Left lung (tissue), 10 donors: ENCODE measurements around the gene WDR48. TPM values are rescaled to one million over a fixed set of nuclear protein-coding genes. Genes with fewer than 3 reads are reported as not detected.

Experiments
- ATAC-seq: fragments of 200-7000 bp; cut with Tn5 transposase; one replicate; pipeline ENCODE4 v1.9.1; 2020; ENCODE audit warnings: moderate library complexity
- DNase-seq, 4 donors: peaks; one replicate each; pipeline ENCODE4 v3.0.0-alpha.2; 2013 to 2020
- H3K27ac ChIP-seq, 2 donors: fragments of 200-600 bp; sonication (generic) in 1 of 2; one replicate each; pipeline versions ENCODE4 v1.5.0 to v1.8.0; 2020 to 2021
- H3K27me3 ChIP-seq, 2 donors: fragments of 200-600 bp; sonication (generic) in 1 of 2; one replicate each; pipeline versions ENCODE4 v1.5.0 to v1.8.0; 2020 to 2021
- H3K36me3 ChIP-seq, 2 donors: fragments of 200-600 bp; sonication (generic) in 1 of 2; one replicate each; pipeline versions ENCODE4 v1.5.0 to v1.8.0; 2020 to 2021
- H3K4me1 ChIP-seq, 2 donors: fragments of 200-600 bp; one replicate each; pipeline ENCODE4 v1.8.0; 2021
- H3K4me3 ChIP-seq, 2 donors: fragments of 200-600 bp; sonication (generic) in 1 of 2; one replicate each; pipeline versions ENCODE4 v1.5.0 to v1.8.0; 2020 to 2021; ENCODE audit warnings: mild to moderate bottlenecking in 1 of 2
- H3K9me3 ChIP-seq, 2 donors: fragments of 200-600 bp; sonication (generic) in 1 of 2; one replicate each; pipeline versions ENCODE4 v1.5.0 to v1.8.0; 2020 to 2021
- CTCF ChIP-seq, 2 donors: fragments of 200-600 bp; sonication (generic) in 1 of 2; IDR thresholded peaks; one replicate each; pipeline versions ENCODE4 v1.5.0 to v1.8.0; 2021; ENCODE audit warnings: antibody characterized with exemption in 2 of 2
- intact Hi-C, 2 donors: fragments of 100-400 bp; cut with DNase I; formaldehyde crosslinking; loops; one replicate each; pipeline versions ENCODE4 v1.11.2 to v1.14.2; 2022
- polyA plus RNA-seq, 6 donors: library from polyadenylated mRNA; unstranded; fragments of 120-200 nt; gene quantifications; one replicate each; pipeline ENCODE4 v1.2.1, GENCODE V29; 2013; ENCODE audit not compliant: insufficient read length in 6 of 6
- total RNA-seq, 2 donors: library from RNA; stranded (reverse); fragmentation: NEBNext Ultra II Directional; extraction: Animal tissue kit (Norgen Biotek cat#: 25700); gene quantifications; one replicate each; pipeline ENCODE4 v1.2.1, GENCODE V29; 2021
- donor health status: DM: no; HTN: yes; CAD: no.
- donor health status: DM: no; HTN: no; CAD: no.

Gene WDR48
- total and polyA plus RNA-seq, 8 donors, result 25.1 to 89.8 (median 67.7) TPM

- no peaks in the 10 kb centered on the region for H3K9me3 ChIP-seq
- intact Hi-C loops, result no loop called here
- peaks cover 0 to 65% of the 10 kb centered on the region in 2 donors for H3K36me3 ChIP-seq
Observed at GRCh38 chr3:39086144-39086543, 34.3 kb downstream of the WDR48 start.

GRCh38 chr3:39088456-39088855 is 36.6 kb downstream of the WDR48 start:
- Histone ChIP-seq H3K27me3 (no peaks in the 10 kb centered on the region), H3K9me3 (no peaks in the 10 kb centered on the region), H3K4me3 (no peak overlapping the region), H3K27ac (no peak overlapping the region), H3K4me1 (no peaks in the 10 kb centered on the region), H3K36me3 (peaks cover 0 to 87% of the 10 kb centered on the region in 2 donors)
- intact Hi-C loops, result no loop called here
- no peak for ATAC-seq
- TF ChIP-seq CTCF (IDR thresholded peaks at IDR 0.05), result no peak
- no peak for DNase-seq

More at GRCh38 chr3:39086144-39086543, 34.3 kb downstream of the WDR48 start:
- H3K27me3 ChIP-seq, result no peaks in the 10 kb centered on the region
- DNase-seq, result no peak
- no peaks in the 10 kb centered on the region for H3K4me1 ChIP-seq
- no peak for ATAC-seq
- no peak for TF ChIP-seq CTCF (IDR thresholded peaks at IDR 0.05)
- no peak overlapping the region for H3K4me3 ChIP-seq
- H3K27ac ChIP-seq, result no peak overlapping the region

GRCh38 chr3:39088889-39089288 is 37.1 kb downstream of the WDR48 start:
- ATAC-seq (no peak), DNase-seq (no peak)
- H3K27me3 ChIP-seq, result no peaks in the 10 kb centered on the region
- no peaks in the 10 kb centered on the region for H3K4me1 ChIP-seq
- no peak overlapping the region for H3K27ac ChIP-seq
- H3K4me3 ChIP-seq, result no peak overlapping the region
- no peaks in the 10 kb centered on the region for H3K9me3 ChIP-seq
- intact Hi-C loops, result no loop called here
- peaks cover 0 to 91% of the 10 kb centered on the region in 2 donors for H3K36me3 ChIP-seq
- no peak for TF ChIP-seq CTCF (IDR thresholded peaks at IDR 0.05)

GRCh38 chr3:39090922-39091321 is 39.1 kb downstream of the WDR48 start:
- no peak for ATAC-seq
- TF ChIP-seq CTCF (IDR thresholded peaks at IDR 0.05), result no peak
- H3K27ac ChIP-seq, result no peak overlapping the region
- no peaks in the 10 kb centered on the region for H3K27me3 ChIP-seq
- H3K9me3 ChIP-seq, result no peaks in the 10 kb centered on the region
- DNase-seq, result no peak
- no peaks in the 10 kb centered on the region for H3K4me1 ChIP-seq
- H3K36me3 ChIP-seq, result peaks cover 0 to 95% of the 10 kb centered on the region in 2 donors
- intact Hi-C loops, result no loop called here
- no peak overlapping the region for H3K4me3 ChIP-seq

- Histone ChIP-seq H3K4me3 (no peak overlapping the region), H3K27ac (no peak overlapping the region), H3K27me3 (no peaks in the 10 kb centered on the region), H3K36me3 (peaks cover 3 to 98% of the 10 kb centered on the region in 2 donors), H3K9me3 (no peaks in the 10 kb centered on the region), H3K4me1 (no peaks in the 10 kb centered on the region)
- no peak for TF ChIP-seq CTCF (IDR thresholded peaks at IDR 0.05)
- DNase-seq (no peak), ATAC-seq (no peak)
- intact Hi-C loops, result no loop called here
Observed at GRCh38 chr3:39094851-39095677, 43.2 kb downstream of the WDR48 start.
